Effector memory CD8-positive, alpha-beta T cell (primary cell): ENCODE data around the gene GTF2IRD1.
A peak's percentile ranks its signal among the peaks of the same experiment; 100 is the strongest.
"Not testable (repeated sequence)": the region's sequence is repeated elsewhere in the genome, so short reads cannot be mapped to it uniquely, and the experiment has no call there.

Experiments used
- ATAC-seq: fragments of 150-1000 bp; cut with Tn5 transposase; replicated peaks from 2 replicates; pipeline ENCODE4 v1.10.0; 2021; ENCODE audit warnings: mild to moderate bottlenecking, moderate library complexity
- DNase-seq, 3 experiments: peaks; one replicate each; pipeline ENCODE4 v3.0.0; 2021
- H3K27ac Mint-ChIP-seq, 2 donors: one replicate each; pipeline ENCODE4 v1.8.0; 2022; ENCODE audit warnings: mild to moderate bottlenecking in 2 of 2, mixed read lengths in 2 of 2, moderate library complexity in 2 of 2
- H3K27me3 Mint-ChIP-seq, 2 donors: one replicate each; pipeline ENCODE4 v1.8.0; 2022; ENCODE audit warnings: mixed read lengths in 2 of 2
- H3K36me3 Mint-ChIP-seq: one replicate; pipeline ENCODE4 v1.8.0; 2022; ENCODE audit warnings: mild to moderate bottlenecking, moderate library complexity, mixed read lengths; ENCODE audit not compliant: insufficient read depth
- H3K4me1 Mint-ChIP-seq, 2 donors: one replicate each; pipeline ENCODE4 v1.8.0; 2022; ENCODE audit warnings: low read depth in 2 of 2, mixed read lengths in 2 of 2
- H3K4me3 Mint-ChIP-seq, 2 donors: one replicate each; pipeline ENCODE4 v1.8.0; 2022; ENCODE audit warnings: mild to moderate bottlenecking in 2 of 2, mixed read lengths in 2 of 2, moderate library complexity in 2 of 2
- H3K9me3 Mint-ChIP-seq, 2 donors: one replicate each; pipeline ENCODE4 v1.8.0; 2022; ENCODE audit warnings: mixed read lengths in 2 of 2

GTF2IRD1 gene

DNA sequence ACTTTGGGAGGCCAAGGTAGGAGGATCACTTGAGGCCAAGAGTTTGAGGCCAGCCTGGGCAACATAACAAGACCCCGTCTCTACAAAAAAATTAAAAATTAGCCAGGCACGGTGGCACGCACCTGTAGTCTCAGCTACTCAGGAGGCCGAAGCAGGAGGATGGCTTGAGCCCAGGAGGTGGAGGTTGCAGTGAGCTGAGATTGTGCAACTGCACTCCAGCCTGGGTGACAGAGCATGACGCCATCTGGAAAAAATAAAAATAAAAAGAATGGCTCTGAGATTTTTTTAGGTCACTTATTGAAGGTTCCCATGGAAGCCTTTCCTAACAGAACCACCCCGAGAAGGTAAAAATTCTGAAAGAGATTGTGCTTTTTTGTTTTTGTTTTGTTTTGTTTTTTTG lies 109.9 kb downstream of the GTF2IRD1 start:
- not testable (repeated sequence) for H3K27ac Mint-ChIP-seq, H3K9me3 Mint-ChIP-seq, H3K4me3 Mint-ChIP-seq, DNase-seq, H3K4me1 Mint-ChIP-seq, H3K36me3 Mint-ChIP-seq, ATAC-seq
- H3K27me3 Mint-ChIP-seq = peaks cover 17 to 24% of the 10 kb centered on the region in 2 donors

DNA sequence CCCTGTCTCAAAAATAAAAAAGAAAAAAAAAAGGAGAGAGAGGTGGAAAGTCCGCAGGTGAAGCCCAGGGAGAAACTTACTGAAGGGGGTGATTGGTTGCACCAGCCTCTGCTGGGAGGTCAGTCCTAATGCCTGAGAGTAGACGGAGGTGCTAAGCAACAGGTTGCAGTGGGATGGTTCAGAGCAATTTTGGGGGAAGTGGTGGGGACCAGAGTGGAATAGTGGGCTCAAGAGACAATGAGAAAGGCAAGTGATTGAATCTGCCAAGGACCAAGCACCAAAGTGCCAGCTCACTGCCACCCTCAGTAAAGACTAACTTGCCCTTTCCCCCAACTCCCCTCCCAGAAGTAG lies 113.6 kb downstream of the GTF2IRD1 start:
- H3K27me3 Mint-ChIP-seq = peaks cover 11 to 13% of the 10 kb centered on the region in 2 donors
- H3K9me3 Mint-ChIP-seq = no peaks in the 10 kb centered on the region
- ATAC-seq = no peak
- no peak for DNase-seq
- H3K27ac Mint-ChIP-seq = peak overlapping the region in 1 of 2 donors; percentile 69
- peaks cover 0 to 14% of the 10 kb centered on the region in 2 donors for H3K4me1 Mint-ChIP-seq
- H3K36me3 Mint-ChIP-seq = peaks cover 7% of the 10 kb centered on the region
- H3K4me3 Mint-ChIP-seq = no peak overlapping the region

DNA sequence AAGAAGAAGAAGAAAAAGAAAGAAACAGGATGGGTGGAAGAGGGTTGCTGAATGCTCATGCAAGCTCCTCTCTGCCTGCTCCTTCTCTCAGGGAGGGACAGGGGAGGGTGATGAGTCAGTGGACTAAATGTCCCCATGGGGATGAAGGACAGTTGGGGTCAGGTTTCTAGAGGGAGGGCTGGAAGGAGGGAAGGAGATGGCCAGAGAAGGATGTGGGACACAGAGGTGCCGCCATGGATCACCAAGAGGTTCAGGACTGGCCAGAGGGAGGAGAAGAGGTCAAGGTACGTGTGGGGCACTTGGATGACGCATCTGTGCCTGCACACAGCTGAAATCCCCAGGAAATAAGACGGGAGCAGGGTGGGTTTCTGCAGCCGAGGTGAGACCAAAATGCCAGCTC lies 115.0 kb downstream of the GTF2IRD1 start:
- no peak for ATAC-seq
- DNase-seq = no peak
- peaks cover 0 to 17% of the 10 kb centered on the region in 2 donors for H3K4me1 Mint-ChIP-seq
- peaks cover 11 to 13% of the 10 kb centered on the region in 2 donors for H3K27me3 Mint-ChIP-seq
- H3K27ac Mint-ChIP-seq = peak overlapping the region in 1 of 2 donors; percentile 93
- H3K9me3 Mint-ChIP-seq = no peaks in the 10 kb centered on the region
- H3K36me3 Mint-ChIP-seq = peaks cover 7% of the 10 kb centered on the region
- H3K4me3 Mint-ChIP-seq = no peak overlapping the region

DNA sequence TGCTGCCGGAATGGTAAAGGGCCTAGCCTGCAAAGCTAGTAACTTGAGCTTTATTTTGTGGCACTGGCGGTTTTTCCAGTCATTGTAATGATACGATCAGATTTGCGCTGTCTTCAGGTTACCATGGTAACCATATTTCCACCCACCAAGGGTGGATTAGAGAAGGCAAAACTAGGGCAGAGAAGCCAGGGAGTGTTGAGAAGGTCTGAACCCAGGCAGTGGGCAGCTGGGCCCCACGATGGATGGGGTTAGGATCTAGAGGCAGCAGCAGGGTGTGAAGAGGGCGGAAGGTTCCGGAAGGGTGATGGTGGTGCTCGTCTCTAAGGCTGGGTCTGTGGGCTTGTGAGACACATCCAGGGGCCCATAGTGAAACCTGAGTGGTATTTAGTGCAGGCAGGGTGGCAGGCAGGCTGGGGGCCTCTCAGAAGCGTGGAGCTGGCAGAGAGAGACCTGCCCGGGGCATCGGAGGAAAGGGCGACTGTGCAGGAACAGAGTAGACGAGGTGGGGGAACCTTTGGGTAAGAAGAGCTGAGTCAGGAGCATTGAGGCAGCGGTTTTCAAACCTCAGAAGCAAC lies 115.9 kb downstream of the GTF2IRD1 start:
- Mint-ChIP-seq H3K4me3 (peak overlapping the region in 1 of 2 donors; percentile 62), H3K9me3 (no peaks in the 10 kb centered on the region), H3K27me3 (peaks cover 11 to 13% of the 10 kb centered on the region in 2 donors), H3K36me3 (peaks cover 7% of the 10 kb centered on the region), H3K4me1 (peaks cover 0 to 17% of the 10 kb centered on the region in 2 donors), H3K27ac (peak overlapping the region in 1 of 2 donors; percentile 93)
- DNase-seq = peak in 2 of 3 experiments; percentile 19 to 28
- peak; percentile 86 for ATAC-seq

DNA sequence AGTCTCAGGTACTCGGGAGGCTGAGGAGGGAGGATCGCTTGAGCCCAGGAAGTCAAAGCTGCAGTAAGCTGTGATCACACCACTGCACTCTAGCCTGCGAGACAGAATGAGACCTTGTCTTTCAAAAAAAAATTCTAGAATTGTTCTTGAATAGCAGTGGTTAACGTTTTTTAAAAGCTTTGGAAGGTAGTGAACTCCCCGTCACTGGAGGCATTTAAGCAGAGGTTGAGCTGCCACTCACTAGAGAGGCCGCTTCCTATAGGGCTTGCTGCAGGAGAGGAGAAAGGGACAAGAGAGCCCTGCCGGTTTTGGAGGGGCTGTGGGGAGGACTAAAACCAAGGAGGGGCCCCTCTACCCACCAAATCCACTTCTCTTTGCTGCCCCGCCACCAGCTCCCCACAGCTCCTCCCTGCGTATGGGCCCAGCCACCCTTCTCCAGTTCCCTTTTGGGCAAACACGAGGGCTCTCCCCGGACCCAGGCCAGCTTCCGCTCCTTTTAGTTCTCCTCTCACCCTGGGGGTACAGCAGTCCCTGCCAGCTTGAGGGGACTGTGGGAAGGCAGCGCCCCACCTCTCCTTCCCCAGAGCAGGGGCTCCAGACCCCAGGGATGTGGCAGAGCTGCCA lies 116.9 kb downstream of the GTF2IRD1 start:
- Mint-ChIP-seq H3K27ac (peak overlapping the region in 1 of 2 donors; percentile 93), H3K27me3 (peaks cover 11 to 20% of the 10 kb centered on the region in 2 donors), H3K9me3 (no peaks in the 10 kb centered on the region)

DNA sequence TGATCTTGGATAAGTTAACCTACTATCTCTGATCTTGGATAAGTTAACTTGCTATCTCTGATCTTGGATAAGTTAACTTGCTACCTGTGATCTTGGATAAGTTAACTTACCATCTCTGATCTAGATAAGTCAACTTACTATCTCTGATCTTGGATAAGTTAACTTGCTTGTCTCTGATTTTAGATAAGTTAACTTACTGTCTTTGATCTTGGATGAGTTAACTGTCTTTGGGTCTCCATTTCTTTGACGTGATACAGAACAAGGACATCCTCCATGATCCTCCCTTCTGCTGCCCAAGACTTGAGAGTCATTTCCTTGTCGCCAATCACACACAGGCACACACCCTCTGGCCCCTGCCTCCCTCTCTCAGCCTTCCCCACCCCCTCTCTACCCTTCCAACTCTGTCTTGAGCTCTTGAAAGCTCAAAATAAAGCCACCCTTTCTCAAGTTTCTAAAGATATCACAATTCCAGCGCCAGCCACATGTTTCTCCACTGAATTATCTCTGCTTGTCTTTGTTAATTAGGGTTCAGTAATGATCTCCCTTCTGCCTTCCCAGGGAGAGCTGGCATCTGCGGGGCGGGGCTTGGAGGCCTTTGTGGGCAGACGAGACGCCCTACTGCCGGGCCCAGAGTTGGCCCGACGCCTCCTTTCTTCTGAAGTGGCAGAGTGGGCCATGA lies 118.7 kb downstream of the GTF2IRD1 start:
- Mint-ChIP-seq H3K9me3 (no peaks in the 10 kb centered on the region), H3K27me3 (peaks cover 7 to 11% of the 10 kb centered on the region in 2 donors), H3K27ac (peak overlapping the region in 1 of 2 donors; percentile 33), H3K4me3 (no peak overlapping the region), H3K36me3 (peaks cover 7% of the 10 kb centered on the region), H3K4me1 (peaks cover 0 to 16% of the 10 kb centered on the region in 2 donors)
- no peak for ATAC-seq
- DNase-seq = no peak

More for the DNA sequence above, 116.9 kb downstream of the GTF2IRD1 start:
- DNase-seq (no peak), ATAC-seq (no peak)
- Mint-ChIP-seq H3K36me3 (peaks cover 7% of the 10 kb centered on the region), H3K4me3 (no peak overlapping the region), H3K4me1 (peaks cover 0 to 17% of the 10 kb centered on the region in 2 donors)

DNA sequence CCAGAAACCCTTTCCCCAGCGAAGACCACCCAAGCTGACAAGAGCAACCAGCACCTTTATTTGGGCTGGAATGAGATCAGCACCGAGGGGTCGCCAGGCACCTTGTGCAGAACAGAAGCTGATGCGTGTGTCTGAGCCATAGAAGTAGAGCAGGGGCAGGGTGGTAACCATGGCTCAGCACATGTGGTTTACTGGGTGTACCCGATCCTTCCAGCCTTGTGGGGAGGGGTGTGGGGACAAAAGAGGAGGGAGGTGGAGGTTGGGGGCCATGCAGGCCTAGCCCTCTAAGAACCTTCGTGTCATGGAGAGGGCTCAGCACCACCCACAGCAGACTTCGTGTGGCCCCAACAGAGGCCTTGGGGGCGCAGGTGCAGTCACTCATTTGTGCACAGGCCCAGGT lies 119.8 kb downstream of the GTF2IRD1 start:
- peaks cover 4% of the 10 kb centered on the region for H3K36me3 Mint-ChIP-seq
- no peak overlapping the region for H3K27ac Mint-ChIP-seq
- peaks cover 0 to 7% of the 10 kb centered on the region in 2 donors for H3K27me3 Mint-ChIP-seq
- DNase-seq (no peak), ATAC-seq (no peak)
- H3K4me3 Mint-ChIP-seq = no peak overlapping the region
- H3K9me3 Mint-ChIP-seq = no peaks in the 10 kb centered on the region
- peaks cover 0 to 16% of the 10 kb centered on the region in 2 donors for H3K4me1 Mint-ChIP-seq

DNA sequence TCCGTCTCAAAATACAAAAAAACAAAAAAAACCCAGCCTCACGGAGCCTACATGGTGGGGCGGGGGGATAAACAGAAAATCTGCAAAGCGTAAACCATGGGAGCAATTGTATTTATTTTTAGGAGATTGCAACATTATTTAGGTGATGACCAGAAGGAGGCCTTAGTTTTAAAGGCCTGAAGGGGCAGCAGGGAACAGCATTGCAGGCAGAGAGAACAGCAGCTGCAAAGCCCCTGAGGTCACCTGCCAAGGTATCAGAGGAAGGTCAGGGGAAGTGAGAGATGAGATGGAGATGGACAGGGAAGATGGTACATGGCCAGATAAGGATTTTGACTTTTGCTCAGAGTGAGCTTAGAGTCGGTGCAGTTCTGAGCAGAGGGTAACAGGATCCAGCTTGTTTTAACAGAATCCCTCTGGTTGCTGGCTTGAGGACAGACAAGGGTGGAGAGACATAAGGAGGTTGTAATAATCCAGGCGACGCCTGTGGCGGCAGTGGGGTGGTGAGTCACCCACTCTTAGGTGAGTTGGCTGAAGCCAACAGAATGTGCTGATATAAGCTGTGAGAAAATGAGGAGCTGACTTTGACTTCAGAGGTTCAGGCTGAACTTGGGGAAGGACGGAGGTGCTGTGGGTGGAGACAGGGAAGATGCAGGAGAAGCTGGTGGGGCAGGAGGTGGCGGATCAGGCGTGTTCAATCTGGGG lies 121.5 kb downstream of the GTF2IRD1 start:
- DNase-seq = no peak

DNA sequence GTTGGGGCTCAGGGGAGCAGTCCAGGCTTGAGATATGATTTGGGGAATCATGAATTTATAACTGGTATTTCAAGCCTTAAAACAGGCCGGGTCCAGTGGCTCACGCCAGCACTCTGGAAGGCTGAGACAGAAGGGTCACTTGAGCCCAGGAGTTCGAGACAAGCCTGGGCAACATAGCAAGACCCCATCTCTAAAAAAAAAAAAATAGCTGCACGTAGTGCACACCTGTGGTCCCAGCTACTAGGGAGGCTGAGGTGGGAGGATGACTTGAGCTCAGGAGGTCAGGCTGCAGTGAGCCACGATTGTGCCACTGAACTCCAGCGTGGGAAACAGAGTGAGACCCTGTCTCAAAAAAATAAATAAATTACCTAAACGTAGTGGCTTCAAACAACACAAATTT lies 122.1 kb downstream of the GTF2IRD1 start:
- Mint-ChIP-seq H3K9me3 (no peaks in the 10 kb centered on the region), H3K4me3 (no peak overlapping the region), H3K27me3 (peaks cover 0 to 11% of the 10 kb centered on the region in 2 donors), H3K4me1 (peaks cover 0 to 4% of the 10 kb centered on the region in 2 donors), H3K27ac (no peak overlapping the region), H3K36me3 (no peaks in the 10 kb centered on the region)
- ATAC-seq (no peak), DNase-seq (no peak)

More for the DNA sequence above, 121.5 kb downstream of the GTF2IRD1 start:
- Mint-ChIP-seq H3K27ac (no peak overlapping the region), H3K27me3 (peaks cover 0 to 9% of the 10 kb centered on the region in 2 donors), H3K36me3 (no peaks in the 10 kb centered on the region), H3K9me3 (no peaks in the 10 kb centered on the region), H3K4me1 (peaks cover 0 to 4% of the 10 kb centered on the region in 2 donors), H3K4me3 (no peak overlapping the region)
- ATAC-seq = no peak

DNA sequence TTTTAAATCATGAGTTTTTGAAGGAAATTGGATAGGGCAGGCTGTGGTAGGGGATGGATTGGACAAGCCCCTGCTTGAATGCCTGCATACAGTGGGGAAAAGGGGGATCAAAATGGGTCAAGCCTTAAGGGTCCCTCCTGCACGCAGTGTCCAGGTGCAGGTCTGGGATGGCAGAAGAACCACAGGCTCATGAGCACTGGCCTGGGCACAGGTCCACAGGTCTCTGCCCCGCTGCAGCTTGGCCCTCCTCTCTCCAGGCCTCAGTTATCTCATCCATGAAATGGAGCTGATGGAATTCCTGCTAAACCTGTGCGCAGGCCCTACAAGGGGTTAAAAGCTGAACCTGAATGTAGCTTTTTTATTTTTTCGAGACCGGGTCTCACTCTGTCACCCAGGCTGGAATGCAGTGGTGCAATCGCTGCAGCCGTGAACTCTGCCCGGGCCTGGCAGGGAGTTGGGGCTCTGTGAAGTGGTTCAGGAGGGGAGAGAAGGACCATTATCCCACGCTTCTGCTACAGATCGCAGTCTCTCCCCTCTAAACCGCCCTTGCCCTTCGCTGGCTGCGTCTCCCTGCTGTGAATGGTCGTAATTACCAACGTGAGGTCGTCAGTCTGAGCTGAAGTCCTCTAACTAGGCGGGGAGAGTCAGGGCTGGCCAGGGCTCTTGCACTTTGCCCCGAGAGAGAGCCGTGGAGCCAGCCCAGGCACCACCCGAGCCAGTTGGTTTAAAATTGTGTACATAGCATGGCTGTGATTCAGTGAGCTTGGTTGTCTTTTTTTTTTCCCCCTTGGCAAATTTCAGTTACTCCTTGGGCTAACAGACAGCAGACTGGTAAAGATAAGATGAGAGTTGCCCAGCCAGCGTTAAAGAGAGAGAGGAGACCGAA lies 126.3 kb downstream of the GTF2IRD1 start:
- DNase-seq (no peak), ATAC-seq (no peak)
- no peaks in the 10 kb centered on the region for H3K4me1 Mint-ChIP-seq
- no peak overlapping the region for H3K27ac Mint-ChIP-seq
- peaks cover 0 to 11% of the 10 kb centered on the region in 2 donors for H3K27me3 Mint-ChIP-seq
- H3K9me3 Mint-ChIP-seq = no peaks in the 10 kb centered on the region
- peaks cover 6% of the 10 kb centered on the region for H3K36me3 Mint-ChIP-seq
- no peak overlapping the region for H3K4me3 Mint-ChIP-seq

DNA sequence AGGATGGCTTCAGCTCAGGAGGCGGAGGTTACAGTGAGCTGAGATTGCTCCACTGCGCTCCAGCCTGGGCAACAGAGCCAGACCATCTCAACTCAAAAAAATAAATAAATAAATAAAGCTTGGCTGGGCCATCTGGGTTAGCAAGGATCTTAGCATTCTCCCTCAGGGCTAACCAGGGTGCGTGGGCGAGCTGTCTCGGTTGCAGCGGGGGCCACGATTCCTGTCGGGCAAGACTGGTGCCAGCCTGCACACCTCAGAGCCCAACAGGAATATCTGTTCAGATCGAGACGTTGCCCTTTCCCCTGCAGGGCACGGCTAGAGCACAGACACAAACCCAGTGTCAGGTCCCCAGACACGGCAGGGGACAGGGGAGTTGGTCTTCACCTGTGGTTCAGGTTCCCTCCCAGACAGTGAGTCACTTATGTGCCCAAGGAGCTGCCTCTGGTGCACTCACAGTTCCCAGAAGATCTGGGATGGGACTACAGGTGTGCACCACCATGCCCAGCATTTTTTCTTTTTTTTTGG lies 128.3 kb downstream of the GTF2IRD1 start:
- DNase-seq (no peak), ATAC-seq (no peak)
- no peaks in the 10 kb centered on the region for H3K9me3 Mint-ChIP-seq
- peaks cover 0 to 4% of the 10 kb centered on the region in 2 donors for H3K27me3 Mint-ChIP-seq
- peaks cover 0 to 2% of the 10 kb centered on the region in 2 donors for H3K4me1 Mint-ChIP-seq
- H3K4me3 Mint-ChIP-seq = no peak overlapping the region
- H3K27ac Mint-ChIP-seq = no peak overlapping the region
- peaks cover 6% of the 10 kb centered on the region for H3K36me3 Mint-ChIP-seq

DNA sequence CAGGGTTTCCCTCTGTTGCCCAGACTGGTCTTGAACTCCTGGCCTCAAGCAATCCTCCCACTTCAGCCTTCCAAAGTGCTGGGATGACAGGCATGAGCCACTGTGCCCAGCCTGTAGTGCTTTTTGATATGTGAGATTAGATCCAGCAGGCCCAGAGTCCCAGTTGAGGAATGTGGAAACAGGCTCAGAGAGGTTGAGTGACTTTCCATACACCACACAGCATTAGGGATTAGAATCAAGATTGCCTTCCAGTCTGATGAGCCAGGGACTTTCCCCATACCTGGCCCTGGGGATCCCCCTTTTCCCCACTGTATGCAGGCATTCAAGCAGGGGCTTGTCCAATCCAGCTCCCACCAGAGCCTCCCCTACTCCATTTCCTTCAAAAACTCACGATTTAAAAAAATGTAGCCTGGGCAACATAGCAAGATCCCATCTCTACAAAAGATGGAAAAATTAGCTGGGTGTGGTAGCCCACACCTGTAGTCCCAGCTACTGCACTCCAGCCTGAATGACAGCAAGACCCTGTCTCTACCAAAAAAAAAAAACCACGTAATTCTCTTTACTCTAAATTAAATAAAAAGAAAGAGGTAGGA lies 128.8 kb downstream of the GTF2IRD1 start:
- Mint-ChIP-seq H3K4me3 (no peak overlapping the region), H3K27me3 (peaks cover 0 to 4% of the 10 kb centered on the region in 2 donors), H3K36me3 (peaks cover 6% of the 10 kb centered on the region), H3K9me3 (no peaks in the 10 kb centered on the region), H3K27ac (no peak overlapping the region), H3K4me1 (peaks cover 0 to 2% of the 10 kb centered on the region in 2 donors)
- no peak for ATAC-seq
- no peak for DNase-seq
